HepG2 (cell line): ENCODE results near the gene TLE1. TPM values are rescaled to one million over a fixed set of nuclear protein-coding genes. Genes with fewer than 3 reads are reported as not detected.

Experiments
- DNMT3B ChIP-seq: conservative IDR thresholded peaks from 2 replicates; pipeline ENCODE4 v1.6.1; 2016; ENCODE audit warnings: missing biosample characterization, control low read depth
- ESRRA ChIP-seq: sonication (generic); formaldehyde crosslinking; IDR thresholded peaks from 2 replicates; pipeline ENCODE4 v1.5.1; 2020; ENCODE audit warnings: mild to moderate bottlenecking, low read depth, missing genetic modification reagents
- GPN1 ChIP-seq: sonication (generic); formaldehyde crosslinking; IDR thresholded peaks from 2 replicates; pipeline ENCODE4 v1.5.1; 2020; ENCODE audit warnings: missing genetic modification reagents, borderline replicate concordance
- HHEX ChIP-seq: IDR thresholded peaks from 2 replicates; pipeline ENCODE4 v1.6.1; 2016; ENCODE audit warnings: control low read depth
- KLF9 ChIP-seq: IDR thresholded peaks from 2 replicates; pipeline ENCODE4 v1.6.1; 2016; ENCODE audit warnings: low read depth
- MAX ChIP-seq: IDR thresholded peaks from 2 replicates; pipeline ENCODE4 v1.6.1; 2012; ENCODE audit warnings: inconsistent platforms
- NCOA2 ChIP-seq: sonication (generic); formaldehyde crosslinking; IDR thresholded peaks from 2 replicates; pipeline ENCODE4 v1.8.0; 2022; ENCODE audit warnings: inconsistent platforms
- NFYB ChIP-seq: sonication (generic); formaldehyde crosslinking; IDR thresholded peaks from 2 replicates; pipeline ENCODE4 v1.4.0; 2020; ENCODE audit warnings: missing genetic modification reagents
- POLR2A ChIP-seq, 2 experiments: IDR thresholded peaks; 2 replicates each; pipeline ENCODE4 v1.6.1; 2011; ENCODE audit warnings: low read depth in 2 of 2, low read length in 2 of 2, mild to moderate bottlenecking in 1 of 2, moderate library complexity in 1 of 2; ENCODE audit not compliant: insufficient read depth in 1 of 2
- RFXANK ChIP-seq: IDR thresholded peaks from 2 replicates; pipeline ENCODE4 v1.6.1; 2016
- SETDB1 ChIP-seq: sonication (generic); formaldehyde crosslinking; IDR thresholded peaks from 2 replicates; pipeline ENCODE4 v1.5.1; 2020; ENCODE audit warnings: missing genetic modification reagents, mild to moderate bottlenecking, borderline replicate concordance
- TFDP2 ChIP-seq: sonication (generic); formaldehyde crosslinking; IDR thresholded peaks from 2 replicates; pipeline ENCODE4 v1.4.0; 2020; ENCODE audit warnings: missing genetic modification reagents
- TOE1 ChIP-seq: sonication (generic); formaldehyde crosslinking; IDR thresholded peaks from 2 replicates; pipeline ENCODE4 v1.4.0; 2020; ENCODE audit warnings: mild to moderate bottlenecking, missing genetic modification reagents
- ZBTB42 ChIP-seq: sonication (generic); formaldehyde crosslinking; IDR thresholded peaks from 2 replicates; pipeline ENCODE4 v1.5.0; 2020; ENCODE audit warnings: mild to moderate bottlenecking, missing genetic modification reagents
- ZNF432 ChIP-seq: sonication (generic); formaldehyde crosslinking; IDR thresholded peaks from 2 replicates; pipeline ENCODE4 v1.5.0; 2020; ENCODE audit warnings: missing genetic modification reagents, mild to moderate bottlenecking, borderline replicate concordance
- ZNF615 ChIP-seq: sonication (generic); formaldehyde crosslinking; IDR thresholded peaks from 2 replicates; pipeline ENCODE4 v1.5.0; 2020; ENCODE audit warnings: mild to moderate bottlenecking, missing genetic modification reagents, borderline replicate concordance
- ZNF644 ChIP-seq: IDR thresholded peaks from 2 replicates; pipeline ENCODE4 v1.6.1; 2016; ENCODE audit warnings: low read depth
- ZNF678 ChIP-seq: sonication (generic); formaldehyde crosslinking; IDR thresholded peaks from 2 replicates; pipeline ENCODE4 v1.4.0; 2020; ENCODE audit warnings: mild to moderate bottlenecking, missing genetic modification reagents
- polyA plus RNA-seq, 8 experiments: library from polyadenylated mRNA; depleted of rRNA in 3 of 8; stranded (reverse) in 7 of 8; unstranded in 1 of 8; fragments of >200 nt; fragmentation: Illumina TruSeq in 4 of 8; extraction: Trizol in 4 of 8; gene quantifications; 2 replicates each; pipeline versions ENCODE4 v1.2.1 to v1.2.3, GENCODE V29; 2011 to 2016; ENCODE audit warnings: low read depth in 4 of 8, missing spikeins in 1 of 8, mixed read lengths in 1 of 8; ENCODE audit not compliant: insufficient read depth in 1 of 8
- total RNA-seq, 5 experiments: library from RNA; depleted of rRNA; stranded (reverse); fragments of >200 nt; fragmentation: Illumina TruSeq; extraction: Trizol; gene quantifications; 2 replicates each; pipeline ENCODE4 v1.2.3, GENCODE V29; 2016; ENCODE audit warnings: low read depth in 1 of 5
- TF ChIP-seq, protein P1 (sequence below): sonication (generic); formaldehyde crosslinking; conservative IDR thresholded peaks from 2 replicates; pipeline ENCODE4 v1.4.0; 2020; ENCODE audit warnings: missing genetic modification reagents
- TF ChIP-seq, protein P2 (sequence below): sonication (generic); formaldehyde crosslinking; IDR thresholded peaks from 2 replicates; pipeline ENCODE4 v1.4.0; 2020; ENCODE audit warnings: missing genetic modification reagents, borderline replicate concordance
- TF ChIP-seq, protein P3 (sequence below): sonication (generic); formaldehyde crosslinking; IDR thresholded peaks from 2 replicates; pipeline ENCODE4 v1.5.0; 2020; ENCODE audit warnings: missing genetic modification reagents, mild to moderate bottlenecking, borderline replicate concordance
- TF ChIP-seq, protein P4 (sequence below): sonication (generic); formaldehyde crosslinking; IDR thresholded peaks from 2 replicates; pipeline ENCODE4 v1.4.0; 2020; ENCODE audit warnings: missing genetic modification reagents

TLE1 gene
- total and polyA plus RNA-seq, 2 of the 13 experiments (the other 11 are each of a cell fraction or from before 2014, with no cell fraction given): 35.9 to 109 TPM

- TF ChIP-seq, protein P1, sequence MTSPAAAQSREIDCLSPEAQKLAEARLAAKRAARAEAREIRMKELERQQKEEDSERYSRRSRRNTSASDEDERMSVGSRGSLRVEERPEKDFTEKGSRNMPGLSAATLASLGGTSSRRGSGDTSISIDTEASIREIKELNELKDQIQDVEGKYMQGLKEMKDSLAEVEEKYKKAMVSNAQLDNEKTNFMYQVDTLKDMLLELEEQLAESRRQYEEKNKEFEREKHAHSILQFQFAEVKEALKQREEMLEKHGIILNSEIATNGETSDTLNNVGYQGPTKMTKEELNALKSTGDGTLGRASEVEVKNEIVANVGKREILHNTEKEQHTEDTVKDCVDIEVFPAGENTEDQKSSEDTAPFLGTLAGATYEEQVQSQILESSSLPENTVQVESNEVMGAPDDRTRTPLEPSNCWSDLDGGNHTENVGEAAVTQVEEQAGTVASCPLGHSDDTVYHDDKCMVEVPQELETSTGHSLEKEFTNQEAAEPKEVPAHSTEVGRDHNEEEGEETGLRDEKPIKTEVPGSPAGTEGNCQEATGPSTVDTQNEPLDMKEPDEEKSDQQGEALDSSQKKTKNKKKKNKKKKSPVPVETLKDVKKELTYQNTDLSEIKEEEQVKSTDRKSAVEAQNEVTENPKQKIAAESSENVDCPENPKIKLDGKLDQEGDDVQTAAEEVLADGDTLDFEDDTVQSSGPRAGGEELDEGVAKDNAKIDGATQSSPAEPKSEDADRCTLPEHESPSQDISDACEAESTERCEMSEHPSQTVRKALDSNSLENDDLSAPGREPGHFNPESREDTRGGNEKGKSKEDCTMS (CRISPR knock-in tag): no peak
- TF ChIP-seq MAX (no peak; the same call in 1 of the 2 replicates), DNMT3B (CRISPR knock-in tag) (no peak), HHEX (no peak), ZNF615 (no peak), ZNF432 (no peak), GPN1 (CRISPR knock-in tag) (no peak), ESRRA (CRISPR knock-in tag) (0 out of 2 replicates have a peak, but pooled peaks have one; percentile 26), ZNF644 (CRISPR knock-in tag) (0 out of 2 replicates have a peak, but pooled peaks have one; percentile 49), RFXANK (CRISPR knock-in tag) (no peak), NFYB (CRISPR knock-in tag) (no peak), SETDB1 (CRISPR knock-in tag) (no peak), ZNF678 (CRISPR knock-in tag) (no peak), TOE1 (CRISPR knock-in tag) (no peak), POLR2A (IDR thresholded peaks at IDR 0.05; ENCODE audit: insufficient read depth in 1 of 2, low read depth in 2 of 2, low read length in 2 of 2) (no peak), ZBTB42 (CRISPR knock-in tag) (no peak), NCOA2 (peak; percentile 62), TFDP2 (CRISPR knock-in tag) (no peak), KLF9 (no peak)
- TF ChIP-seq, protein P2, sequence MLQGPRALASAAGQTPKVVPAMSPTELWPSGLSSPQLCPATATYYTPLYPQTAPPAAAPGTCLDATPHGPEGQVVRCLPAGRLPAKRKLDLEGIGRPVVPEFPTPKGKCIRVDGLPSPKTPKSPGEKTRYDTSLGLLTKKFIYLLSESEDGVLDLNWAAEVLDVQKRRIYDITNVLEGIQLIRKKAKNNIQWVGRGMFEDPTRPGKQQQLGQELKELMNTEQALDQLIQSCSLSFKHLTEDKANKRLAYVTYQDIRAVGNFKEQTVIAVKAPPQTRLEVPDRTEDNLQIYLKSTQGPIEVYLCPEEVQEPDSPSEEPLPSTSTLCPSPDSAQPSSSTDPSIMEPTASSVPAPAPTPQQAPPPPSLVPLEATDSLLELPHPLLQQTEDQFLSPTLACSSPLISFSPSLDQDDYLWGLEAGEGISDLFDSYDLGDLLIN (CRISPR knock-in tag): no peak
- TF ChIP-seq, protein P3, sequence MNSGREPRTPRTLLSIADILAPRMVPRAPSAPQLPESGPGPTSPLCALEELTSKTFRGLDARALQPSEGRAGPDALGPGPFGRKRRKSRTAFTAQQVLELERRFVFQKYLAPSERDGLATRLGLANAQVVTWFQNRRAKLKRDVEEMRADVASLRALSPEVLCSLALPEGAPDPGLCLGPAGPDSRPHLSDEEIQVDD (CRISPR knock-in tag): no peak
- TF ChIP-seq, protein P4, sequence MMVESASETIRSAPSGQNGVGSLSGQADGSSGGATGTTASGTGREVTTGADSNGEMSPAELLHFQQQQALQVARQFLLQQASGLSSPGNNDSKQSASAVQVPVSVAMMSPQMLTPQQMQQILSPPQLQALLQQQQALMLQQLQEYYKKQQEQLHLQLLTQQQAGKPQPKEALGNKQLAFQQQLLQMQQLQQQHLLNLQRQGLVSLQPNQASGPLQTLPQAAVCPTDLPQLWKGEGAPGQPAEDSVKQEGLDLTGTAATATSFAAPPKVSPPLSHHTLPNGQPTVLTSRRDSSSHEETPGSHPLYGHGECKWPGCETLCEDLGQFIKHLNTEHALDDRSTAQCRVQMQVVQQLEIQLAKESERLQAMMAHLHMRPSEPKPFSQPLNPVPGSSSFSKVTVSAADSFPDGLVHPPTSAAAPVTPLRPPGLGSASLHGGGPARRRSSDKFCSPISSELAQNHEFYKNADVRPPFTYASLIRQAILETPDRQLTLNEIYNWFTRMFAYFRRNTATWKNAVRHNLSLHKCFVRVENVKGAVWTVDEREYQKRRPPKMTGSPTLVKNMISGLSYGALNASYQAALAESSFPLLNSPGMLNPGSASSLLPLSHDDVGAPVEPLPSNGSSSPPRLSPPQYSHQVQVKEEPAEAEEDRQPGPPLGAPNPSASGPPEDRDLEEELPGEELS (CRISPR knock-in tag): peak; percentile 74
These were observed 55.1 kb downstream of the TLE1 start (continued) for GRCh38 chr9:81633952-81634854.
